Measurements from ENCODE around the gene NRK.
A peak's percentile ranks its signal among the peaks of the same experiment; 100 is the strongest.
"Not testable (repeated sequence)": the region's sequence is repeated elsewhere in the genome, so short reads cannot be mapped to it uniquely, and the experiment has no call there.

Gene NRK, protein sequence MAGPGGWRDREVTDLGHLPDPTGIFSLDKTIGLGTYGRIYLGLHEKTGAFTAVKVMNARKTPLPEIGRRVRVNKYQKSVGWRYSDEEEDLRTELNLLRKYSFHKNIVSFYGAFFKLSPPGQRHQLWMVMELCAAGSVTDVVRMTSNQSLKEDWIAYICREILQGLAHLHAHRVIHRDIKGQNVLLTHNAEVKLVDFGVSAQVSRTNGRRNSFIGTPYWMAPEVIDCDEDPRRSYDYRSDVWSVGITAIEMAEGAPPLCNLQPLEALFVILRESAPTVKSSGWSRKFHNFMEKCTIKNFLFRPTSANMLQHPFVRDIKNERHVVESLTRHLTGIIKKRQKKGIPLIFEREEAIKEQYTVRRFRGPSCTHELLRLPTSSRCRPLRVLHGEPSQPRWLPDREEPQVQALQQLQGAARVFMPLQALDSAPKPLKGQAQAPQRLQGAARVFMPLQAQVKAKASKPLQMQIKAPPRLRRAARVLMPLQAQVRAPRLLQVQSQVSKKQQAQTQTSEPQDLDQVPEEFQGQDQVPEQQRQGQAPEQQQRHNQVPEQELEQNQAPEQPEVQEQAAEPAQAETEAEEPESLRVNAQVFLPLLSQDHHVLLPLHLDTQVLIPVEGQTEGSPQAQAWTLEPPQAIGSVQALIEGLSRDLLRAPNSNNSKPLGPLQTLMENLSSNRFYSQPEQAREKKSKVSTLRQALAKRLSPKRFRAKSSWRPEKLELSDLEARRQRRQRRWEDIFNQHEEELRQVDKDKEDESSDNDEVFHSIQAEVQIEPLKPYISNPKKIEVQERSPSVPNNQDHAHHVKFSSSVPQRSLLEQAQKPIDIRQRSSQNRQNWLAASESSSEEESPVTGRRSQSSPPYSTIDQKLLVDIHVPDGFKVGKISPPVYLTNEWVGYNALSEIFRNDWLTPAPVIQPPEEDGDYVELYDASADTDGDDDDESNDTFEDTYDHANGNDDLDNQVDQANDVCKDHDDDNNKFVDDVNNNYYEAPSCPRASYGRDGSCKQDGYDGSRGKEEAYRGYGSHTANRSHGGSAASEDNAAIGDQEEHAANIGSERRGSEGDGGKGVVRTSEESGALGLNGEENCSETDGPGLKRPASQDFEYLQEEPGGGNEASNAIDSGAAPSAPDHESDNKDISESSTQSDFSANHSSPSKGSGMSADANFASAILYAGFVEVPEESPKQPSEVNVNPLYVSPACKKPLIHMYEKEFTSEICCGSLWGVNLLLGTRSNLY (N-terminal part only)

DNA sequence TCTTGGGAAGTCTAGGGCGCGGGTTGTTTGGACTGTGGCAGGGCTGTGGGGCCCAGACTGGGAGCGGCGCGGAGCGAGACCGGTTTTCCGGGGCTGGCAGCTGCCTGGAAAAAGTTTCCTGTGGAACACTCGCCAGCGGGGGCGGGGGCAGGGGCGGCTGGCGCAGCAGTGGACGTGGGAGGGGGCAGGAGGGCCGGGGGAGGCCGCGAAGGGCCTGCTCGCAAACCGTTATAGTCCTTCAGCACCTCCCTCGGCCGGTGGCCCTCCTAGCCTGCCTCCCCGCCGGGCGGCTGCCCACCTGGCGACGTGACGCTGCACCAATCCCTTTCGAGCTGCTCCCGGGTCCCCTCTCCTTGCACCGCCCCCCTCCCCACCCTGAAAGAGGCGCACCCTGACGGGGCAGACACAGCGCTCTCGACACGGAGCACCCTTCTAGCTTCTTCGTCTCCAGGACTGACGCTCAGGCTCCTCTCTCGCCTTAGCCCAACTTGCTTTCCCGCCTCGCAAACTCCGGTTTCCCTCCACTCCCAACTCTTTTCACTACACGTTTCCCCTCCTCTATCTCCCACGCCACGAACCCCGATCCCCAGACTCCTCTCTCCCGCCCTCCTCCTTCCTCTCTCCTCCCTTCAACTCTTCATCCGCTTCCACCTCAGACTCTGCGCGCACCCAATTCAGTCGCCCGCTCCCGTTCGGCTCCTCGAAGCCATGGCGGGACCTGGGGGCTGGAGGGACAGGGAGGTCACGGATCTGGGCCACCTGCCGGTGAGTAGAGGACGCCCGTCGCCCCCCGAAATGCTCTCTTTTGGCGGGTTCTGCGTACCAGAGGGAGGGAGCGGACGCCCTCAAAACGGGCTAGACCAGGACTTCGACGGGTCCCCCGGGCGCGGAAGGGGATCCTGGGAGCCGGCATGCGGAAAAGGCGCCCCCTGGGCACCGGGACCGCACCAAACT, at the start of gene NRK:
TSS of gene NRK (plus strand) at position 402 of the 954 bp plus-strand sequence. CDS start at position 709, 307 bp downstream.
- Mint-ChIP-seq H3K27me3 (ENCODE audit: low read depth, poor library complexity) (peaks cover 53% of the 10 kb centered on the region), H3K4me1 (peaks cover 24% of the 10 kb centered on the region), H3K4me3 (peak within 1 kb of the TSS; percentile 86), H3K36me3 (ENCODE audit: low read depth) (no peaks in the 10 kb centered on the region), H3K27ac (no peak within 1 kb of the TSS), H3K9me3 (peaks cover 30% of the 10 kb centered on the region)
- TF ChIP-seq, protein P1, sequence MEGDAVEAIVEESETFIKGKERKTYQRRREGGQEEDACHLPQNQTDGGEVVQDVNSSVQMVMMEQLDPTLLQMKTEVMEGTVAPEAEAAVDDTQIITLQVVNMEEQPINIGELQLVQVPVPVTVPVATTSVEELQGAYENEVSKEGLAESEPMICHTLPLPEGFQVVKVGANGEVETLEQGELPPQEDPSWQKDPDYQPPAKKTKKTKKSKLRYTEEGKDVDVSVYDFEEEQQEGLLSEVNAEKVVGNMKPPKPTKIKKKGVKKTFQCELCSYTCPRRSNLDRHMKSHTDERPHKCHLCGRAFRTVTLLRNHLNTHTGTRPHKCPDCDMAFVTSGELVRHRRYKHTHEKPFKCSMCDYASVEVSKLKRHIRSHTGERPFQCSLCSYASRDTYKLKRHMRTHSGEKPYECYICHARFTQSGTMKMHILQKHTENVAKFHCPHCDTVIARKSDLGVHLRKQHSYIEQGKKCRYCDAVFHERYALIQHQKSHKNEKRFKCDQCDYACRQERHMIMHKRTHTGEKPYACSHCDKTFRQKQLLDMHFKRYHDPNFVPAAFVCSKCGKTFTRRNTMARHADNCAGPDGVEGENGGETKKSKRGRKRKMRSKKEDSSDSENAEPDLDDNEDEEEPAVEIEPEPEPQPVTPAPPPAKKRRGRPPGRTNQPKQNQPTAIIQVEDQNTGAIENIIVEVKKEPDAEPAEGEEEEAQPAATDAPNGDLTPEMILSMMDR (IDR thresholded peaks at IDR 0.05), result no peak
- peak; percentile 29 for DNase-seq

DNA sequence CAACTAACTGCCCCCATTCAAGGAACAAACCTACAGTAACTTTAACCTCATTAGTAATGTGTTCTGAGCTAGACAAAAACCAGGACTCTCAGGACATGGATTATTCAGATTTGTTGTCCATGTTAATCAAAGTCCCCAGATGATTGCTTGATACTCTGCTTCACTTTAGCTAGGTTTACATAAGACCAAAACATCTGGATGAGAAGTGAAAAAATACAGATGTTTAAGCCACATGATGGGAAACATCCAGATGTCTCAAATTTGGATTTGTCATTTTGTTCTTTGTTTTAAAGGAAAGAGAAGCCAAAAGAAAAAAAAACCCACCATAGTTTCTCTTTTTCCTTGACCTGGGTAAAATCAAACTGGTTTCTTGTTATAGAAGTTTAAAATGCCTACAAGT, 48.5 kb upstream of the NRK start:
- DNase-seq, result no peak
- TF ChIP-seq, protein P1 (IDR thresholded peaks at IDR 0.05), result no peak
- Mint-ChIP-seq H3K9me3 (peaks cover 27% of the 10 kb centered on the region), H3K4me3 (no peak overlapping the region), H3K36me3 (ENCODE audit: low read depth) (no peaks in the 10 kb centered on the region), H3K27ac (no peak overlapping the region), H3K27me3 (ENCODE audit: low read depth, poor library complexity) (peaks cover 6% of the 10 kb centered on the region), H3K4me1 (no peaks in the 10 kb centered on the region)

- H3K27me3 Mint-ChIP-seq (ENCODE audit: low read depth, poor library complexity), result peaks cover 6% of the 10 kb centered on the region
- H3K27ac Mint-ChIP-seq, result no peak overlapping the region
- no peaks in the 10 kb centered on the region for H3K4me1 Mint-ChIP-seq
- no peak overlapping the region for H3K4me3 Mint-ChIP-seq
- no peak for DNase-seq
- no peaks in the 10 kb centered on the region for H3K36me3 Mint-ChIP-seq (ENCODE audit: low read depth)
- TF ChIP-seq, protein P1 (IDR thresholded peaks at IDR 0.05), result no peak
- H3K9me3 Mint-ChIP-seq, result peaks cover 27% of the 10 kb centered on the region
These were observed 46.7 kb upstream of the NRK start for GRCh38 chrX:105775679-105776078.

- peaks cover 19% of the 10 kb centered on the region for H3K9me3 Mint-ChIP-seq
These were observed 40.5 kb upstream of the NRK start for GRCh38 chrX:105781804-105782203.

GRCh38 chrX:105796877-105797276, 25.5 kb upstream of the NRK start:
- not testable (repeated sequence) for H3K27ac Mint-ChIP-seq; DNase-seq; H3K27me3 Mint-ChIP-seq (ENCODE audit: low read depth, poor library complexity); H3K36me3 Mint-ChIP-seq (ENCODE audit: low read depth); H3K4me1 Mint-ChIP-seq
- H3K4me3 Mint-ChIP-seq, result peak overlapping the region; percentile 60
- H3K9me3 Mint-ChIP-seq, result peaks cover 26% of the 10 kb centered on the region

More at GRCh38 chrX:105781804-105782203, 40.5 kb upstream of the NRK start:
- no peaks in the 10 kb centered on the region for H3K36me3 Mint-ChIP-seq (ENCODE audit: low read depth)
- DNase-seq, result no peak
- H3K4me1 Mint-ChIP-seq, result no peaks in the 10 kb centered on the region
- no peaks in the 10 kb centered on the region for H3K27me3 Mint-ChIP-seq (ENCODE audit: low read depth, poor library complexity)
- TF ChIP-seq, protein P1 (IDR thresholded peaks at IDR 0.05), result no peak
- no peak overlapping the region for H3K4me3 Mint-ChIP-seq
- H3K27ac Mint-ChIP-seq, result no peak overlapping the region

Data from nephron progenitor cell (in vitro differentiated cells).